ENCODE measurements around the gene TRAPPC14. TPM values are rescaled to one million over a fixed set of nuclear protein-coding genes. Genes with fewer than 3 reads are reported as not detected.

Gene TRAPPC14
- total and polyA plus RNA-seq, 10 of the 15 experiments (the other 5 are each of a cell fraction or from before 2014, with no cell fraction given): 0.21 to 24.7 (median 7.5) TPM

DNA sequence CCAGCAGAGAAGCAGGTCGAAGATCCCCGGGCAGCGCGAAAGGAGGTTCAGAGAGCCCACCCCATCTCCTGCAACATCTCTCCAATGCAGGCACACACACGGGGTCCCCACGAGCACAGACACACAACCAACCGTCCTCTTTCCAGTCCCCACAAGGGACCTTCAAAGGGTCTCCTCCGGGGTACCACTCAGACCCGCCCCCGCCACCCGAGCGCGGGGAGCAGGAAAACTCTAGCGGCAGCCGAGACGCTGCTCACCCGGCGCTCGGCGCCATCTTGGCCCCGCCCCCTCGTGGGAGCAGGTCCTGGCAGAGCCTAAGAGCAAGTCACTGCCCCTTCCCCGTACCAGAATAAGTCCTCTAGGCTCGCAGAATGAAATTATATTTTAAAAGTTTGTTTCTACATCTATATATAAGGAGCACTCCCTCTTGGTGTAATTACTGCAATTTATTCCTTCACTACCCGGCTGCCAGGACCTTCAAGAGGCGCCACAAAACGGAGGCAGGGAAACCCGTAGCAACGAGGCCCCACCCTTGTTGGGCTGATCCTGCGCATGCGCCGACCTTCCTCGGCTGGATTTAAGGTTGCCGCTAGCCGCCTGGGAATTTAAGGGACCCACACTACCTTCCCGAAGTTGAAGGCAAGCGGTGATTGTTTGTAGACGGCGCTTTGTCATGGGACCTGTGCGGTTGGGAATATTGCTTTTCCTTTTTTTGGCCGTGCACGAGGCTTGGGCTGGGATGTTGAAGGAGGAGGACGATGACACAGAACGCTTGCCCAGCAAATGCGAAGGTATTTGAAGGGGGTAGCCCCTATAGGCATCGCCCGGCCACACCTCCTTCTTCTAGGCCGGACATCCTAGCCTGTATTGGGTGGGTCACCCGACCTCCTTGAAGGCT lies 39.2 kb downstream of the TRAPPC14 start, which contains the start of the genes CNPY4 and TAF6 (continued):
- TF ChIP-seq, protein P1, sequence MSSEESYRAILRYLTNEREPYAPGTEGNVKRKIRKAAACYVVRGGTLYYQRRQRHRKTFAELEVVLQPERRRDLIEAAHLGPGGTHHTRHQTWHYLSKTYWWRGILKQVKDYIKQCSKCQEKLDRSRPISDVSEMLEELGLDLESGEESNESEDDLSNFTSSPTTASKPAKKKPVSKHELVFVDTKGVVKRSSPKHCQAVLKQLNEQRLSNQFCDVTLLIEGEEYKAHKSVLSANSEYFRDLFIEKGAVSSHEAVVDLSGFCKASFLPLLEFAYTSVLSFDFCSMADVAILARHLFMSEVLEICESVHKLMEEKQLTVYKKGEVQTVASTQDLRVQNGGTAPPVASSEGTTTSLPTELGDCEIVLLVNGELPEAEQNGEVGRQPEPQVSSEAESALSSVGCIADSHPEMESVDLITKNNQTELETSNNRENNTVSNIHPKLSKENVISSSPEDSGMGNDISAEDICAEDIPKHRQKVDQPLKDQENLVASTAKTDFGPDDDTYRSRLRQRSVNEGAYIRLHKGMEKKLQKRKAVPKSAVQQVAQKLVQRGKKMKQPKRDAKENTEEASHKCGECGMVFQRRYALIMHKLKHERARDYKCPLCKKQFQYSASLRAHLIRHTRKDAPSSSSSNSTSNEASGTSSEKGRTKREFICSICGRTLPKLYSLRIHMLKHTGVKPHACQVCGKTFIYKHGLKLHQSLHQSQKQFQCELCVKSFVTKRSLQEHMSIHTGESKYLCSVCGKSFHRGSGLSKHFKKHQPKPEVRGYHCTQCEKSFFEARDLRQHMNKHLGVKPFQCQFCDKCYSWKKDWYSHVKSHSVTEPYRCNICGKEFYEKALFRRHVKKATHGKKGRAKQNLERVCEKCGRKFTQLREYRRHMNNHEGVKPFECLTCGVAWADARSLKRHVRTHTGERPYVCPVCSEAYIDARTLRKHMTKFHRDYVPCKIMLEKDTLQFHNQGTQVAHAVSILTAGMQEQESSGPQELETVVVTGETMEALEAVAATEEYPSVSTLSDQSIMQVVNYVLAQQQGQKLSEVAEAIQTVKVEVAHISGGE (CRISPR knock-in tag; IDR thresholded peaks at IDR 0.05): no peak
- peak; percentile 57 for TF ChIP-seq RUNX3 (IDR thresholded peaks at IDR 0.05; ENCODE audit: low read length)
- no peak for TF ChIP-seq SMAD1 (IDR thresholded peaks at IDR 0.05; ENCODE audit: low read depth, partially characterized antibody)
- no peak for TF ChIP-seq MYB (IDR thresholded peaks at IDR 0.05; ENCODE audit: borderline replicate concordance, low read depth, low read length)
- no peak for TF ChIP-seq ZNF24 (IDR thresholded peaks at IDR 0.05)
- TF ChIP-seq SMC3 (IDR thresholded peaks at IDR 0.05; ENCODE audit: borderline replicate concordance, low read length): no peak
- no peak for TF ChIP-seq EZH2 (IDR thresholded peaks at IDR 0.05; ENCODE audit: borderline replicate concordance, control insufficient read depth, low read depth, low read length)
- peak; percentile 51; the same call in 1 of the 2 replicates for TF ChIP-seq SIN3A (IDR thresholded peaks at IDR 0.05; ENCODE audit: low read depth, low read length)
- TF ChIP-seq, protein P2, sequence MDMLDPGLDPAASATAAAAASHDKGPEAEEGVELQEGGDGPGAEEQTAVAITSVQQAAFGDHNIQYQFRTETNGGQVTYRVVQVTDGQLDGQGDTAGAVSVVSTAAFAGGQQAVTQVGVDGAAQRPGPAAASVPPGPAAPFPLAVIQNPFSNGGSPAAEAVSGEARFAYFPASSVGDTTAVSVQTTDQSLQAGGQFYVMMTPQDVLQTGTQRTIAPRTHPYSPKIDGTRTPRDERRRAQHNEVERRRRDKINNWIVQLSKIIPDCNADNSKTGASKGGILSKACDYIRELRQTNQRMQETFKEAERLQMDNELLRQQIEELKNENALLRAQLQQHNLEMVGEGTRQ (IDR thresholded peaks at IDR 0.05; ENCODE audit: borderline replicate concordance, low read depth, low read length): no peak; the same call in 1 of the 2 replicates
- peak; percentile 68 for TF ChIP-seq BACH1 (IDR thresholded peaks at IDR 0.05; ENCODE audit: borderline replicate concordance)
- TF ChIP-seq ZSCAN29 (IDR thresholded peaks at IDR 0.05): no peak
- peak; percentile 63; the same call in 1 of the 2 replicates for TF ChIP-seq NBN (IDR thresholded peaks at IDR 0.05)
- no peak; the same call in 1 of the 2 replicates for TF ChIP-seq GATAD2B (conservative IDR thresholded peaks at IDR 0.05; ENCODE audit: low read depth)
- peak; percentile 84 for TF ChIP-seq FOXK2 (IDR thresholded peaks at IDR 0.05)
- TF ChIP-seq YBX1 (IDR thresholded peaks at IDR 0.05): no peak
- TF ChIP-seq SUZ12 (IDR thresholded peaks at IDR 0.05; ENCODE audit: unreplicated experiment): no peak
- no peak for TF ChIP-seq NFIC (IDR thresholded peaks at IDR 0.05; ENCODE audit: low read depth, low read length)
- 0 out of 2 replicates have a peak, but pooled peaks have one; percentile 3 for TF ChIP-seq WRNIP1 (IDR thresholded peaks at IDR 0.05; ENCODE audit: borderline replicate concordance, low read depth, low read length)
- TF ChIP-seq ZBED1 (IDR thresholded peaks at IDR 0.05; ENCODE audit: borderline replicate concordance): no peak
- TF ChIP-seq POLR2AphosphoS5 (IDR thresholded peaks at IDR 0.05; ENCODE audit: low read length): peak; percentile 73; the same call in 1 of the 2 replicates
- TF ChIP-seq, protein P3, sequence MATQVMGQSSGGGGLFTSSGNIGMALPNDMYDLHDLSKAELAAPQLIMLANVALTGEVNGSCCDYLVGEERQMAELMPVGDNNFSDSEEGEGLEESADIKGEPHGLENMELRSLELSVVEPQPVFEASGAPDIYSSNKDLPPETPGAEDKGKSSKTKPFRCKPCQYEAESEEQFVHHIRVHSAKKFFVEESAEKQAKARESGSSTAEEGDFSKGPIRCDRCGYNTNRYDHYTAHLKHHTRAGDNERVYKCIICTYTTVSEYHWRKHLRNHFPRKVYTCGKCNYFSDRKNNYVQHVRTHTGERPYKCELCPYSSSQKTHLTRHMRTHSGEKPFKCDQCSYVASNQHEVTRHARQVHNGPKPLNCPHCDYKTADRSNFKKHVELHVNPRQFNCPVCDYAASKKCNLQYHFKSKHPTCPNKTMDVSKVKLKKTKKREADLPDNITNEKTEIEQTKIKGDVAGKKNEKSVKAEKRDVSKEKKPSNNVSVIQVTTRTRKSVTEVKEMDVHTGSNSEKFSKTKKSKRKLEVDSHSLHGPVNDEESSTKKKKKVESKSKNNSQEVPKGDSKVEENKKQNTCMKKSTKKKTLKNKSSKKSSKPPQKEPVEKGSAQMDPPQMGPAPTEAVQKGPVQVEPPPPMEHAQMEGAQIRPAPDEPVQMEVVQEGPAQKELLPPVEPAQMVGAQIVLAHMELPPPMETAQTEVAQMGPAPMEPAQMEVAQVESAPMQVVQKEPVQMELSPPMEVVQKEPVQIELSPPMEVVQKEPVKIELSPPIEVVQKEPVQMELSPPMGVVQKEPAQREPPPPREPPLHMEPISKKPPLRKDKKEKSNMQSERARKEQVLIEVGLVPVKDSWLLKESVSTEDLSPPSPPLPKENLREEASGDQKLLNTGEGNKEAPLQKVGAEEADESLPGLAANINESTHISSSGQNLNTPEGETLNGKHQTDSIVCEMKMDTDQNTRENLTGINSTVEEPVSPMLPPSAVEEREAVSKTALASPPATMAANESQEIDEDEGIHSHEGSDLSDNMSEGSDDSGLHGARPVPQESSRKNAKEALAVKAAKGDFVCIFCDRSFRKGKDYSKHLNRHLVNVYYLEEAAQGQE (IDR thresholded peaks at IDR 0.05; ENCODE audit: low read depth, low read length): 0 out of 2 replicates have a peak, but pooled peaks have one; percentile 54
- TF ChIP-seq, protein P4, sequence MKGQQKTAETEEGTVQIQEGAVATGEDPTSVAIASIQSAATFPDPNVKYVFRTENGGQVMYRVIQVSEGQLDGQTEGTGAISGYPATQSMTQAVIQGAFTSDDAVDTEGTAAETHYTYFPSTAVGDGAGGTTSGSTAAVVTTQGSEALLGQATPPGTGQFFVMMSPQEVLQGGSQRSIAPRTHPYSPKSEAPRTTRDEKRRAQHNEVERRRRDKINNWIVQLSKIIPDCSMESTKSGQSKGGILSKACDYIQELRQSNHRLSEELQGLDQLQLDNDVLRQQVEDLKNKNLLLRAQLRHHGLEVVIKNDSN (IDR thresholded peaks at IDR 0.05; ENCODE audit: borderline replicate concordance, extremely low read length, insufficient read depth, low read depth, low read length): no peak

Measured in GM12878 (cell line).